GM12873 (cell line): ENCODE data around the gene NTSR2.

Experiments
- CTCF ChIP-seq: IDR thresholded peaks from 2 replicates; pipeline ENCODE4 v1.5.1; 2012; ENCODE audit warnings: low read depth, mild to moderate bottlenecking, moderate library complexity, low read length, control low read depth; ENCODE audit not compliant: insufficient read depth; ENCODE audit errors: missing control alignments

The NTSR2 gene

GRCh38 chr2:11699686-11700670 is 30.0 kb upstream of the NTSR2 start:
- no peak for TF ChIP-seq CTCF

- no peak for TF ChIP-seq CTCF
Measured at GRCh38 chr2:11698009-11698922, 28.3 kb upstream of the NTSR2 start.

GRCh38 chr2:11697103-11697871 is 27.3 kb upstream of the NTSR2 start:
- TF ChIP-seq CTCF, result no peak

- no peak for TF ChIP-seq CTCF
Measured at GRCh38 chr2:11696736-11697102, 26.7 kb upstream of the NTSR2 start.

DNA sequence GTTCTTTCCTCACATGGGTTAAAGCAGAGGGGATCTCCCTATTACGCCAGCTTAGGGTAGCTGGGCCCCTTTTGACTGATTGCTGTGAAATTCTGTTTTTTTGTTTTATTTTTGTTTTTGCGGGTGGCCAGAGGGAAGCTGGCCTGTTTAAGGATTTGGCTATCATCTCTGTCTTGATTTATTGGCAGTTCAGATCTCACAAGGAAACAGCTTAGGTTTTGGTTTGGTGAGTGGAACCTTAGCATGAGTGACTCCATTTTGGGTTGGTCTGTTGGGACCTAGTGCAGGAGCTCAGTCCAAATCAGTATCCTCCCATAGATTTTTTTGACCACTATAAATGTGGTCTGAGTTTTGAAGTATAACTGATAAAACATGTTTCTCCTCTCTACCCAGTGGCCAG is 25.6 kb upstream of the NTSR2 start:
- TF ChIP-seq CTCF, result no peak

DNA sequence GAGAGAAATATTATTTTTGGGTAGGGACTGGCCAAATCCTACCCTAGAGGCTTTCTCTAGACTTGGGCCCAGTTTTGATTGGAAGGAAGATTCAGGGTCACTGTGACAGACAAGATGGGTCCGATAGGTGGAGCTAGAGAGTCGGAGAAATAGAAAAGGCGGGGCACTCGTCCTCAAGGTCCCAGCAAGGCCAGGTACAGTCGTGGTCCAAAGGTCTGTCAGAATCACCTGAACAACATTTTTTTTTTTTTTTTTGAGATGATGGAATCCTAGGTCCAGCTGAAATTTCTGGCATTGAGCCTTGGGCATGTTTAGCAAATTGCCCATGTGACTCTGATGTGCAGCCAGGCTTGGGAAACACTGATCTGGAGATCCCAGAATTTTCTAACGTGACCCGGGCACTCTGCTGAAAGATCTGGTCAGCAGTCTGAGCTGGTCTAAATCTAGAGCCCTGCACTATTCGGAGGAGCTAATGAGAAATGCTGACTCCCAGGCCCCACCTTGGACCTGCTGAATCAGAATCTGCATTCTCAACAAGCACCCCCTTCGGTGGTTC is 23.0 kb upstream of the NTSR2 start:
- TF ChIP-seq CTCF, result peak; percentile 89
